Brain pericyte (primary cell): ENCODE data around the gene JAG1.

Experiments used
- DNase-seq: peaks from one replicate; pipeline ENCODE4 v3.0.0-alpha.2; 2012; ENCODE audit warnings: low read depth, low spot score

JAG1 gene

DNA sequence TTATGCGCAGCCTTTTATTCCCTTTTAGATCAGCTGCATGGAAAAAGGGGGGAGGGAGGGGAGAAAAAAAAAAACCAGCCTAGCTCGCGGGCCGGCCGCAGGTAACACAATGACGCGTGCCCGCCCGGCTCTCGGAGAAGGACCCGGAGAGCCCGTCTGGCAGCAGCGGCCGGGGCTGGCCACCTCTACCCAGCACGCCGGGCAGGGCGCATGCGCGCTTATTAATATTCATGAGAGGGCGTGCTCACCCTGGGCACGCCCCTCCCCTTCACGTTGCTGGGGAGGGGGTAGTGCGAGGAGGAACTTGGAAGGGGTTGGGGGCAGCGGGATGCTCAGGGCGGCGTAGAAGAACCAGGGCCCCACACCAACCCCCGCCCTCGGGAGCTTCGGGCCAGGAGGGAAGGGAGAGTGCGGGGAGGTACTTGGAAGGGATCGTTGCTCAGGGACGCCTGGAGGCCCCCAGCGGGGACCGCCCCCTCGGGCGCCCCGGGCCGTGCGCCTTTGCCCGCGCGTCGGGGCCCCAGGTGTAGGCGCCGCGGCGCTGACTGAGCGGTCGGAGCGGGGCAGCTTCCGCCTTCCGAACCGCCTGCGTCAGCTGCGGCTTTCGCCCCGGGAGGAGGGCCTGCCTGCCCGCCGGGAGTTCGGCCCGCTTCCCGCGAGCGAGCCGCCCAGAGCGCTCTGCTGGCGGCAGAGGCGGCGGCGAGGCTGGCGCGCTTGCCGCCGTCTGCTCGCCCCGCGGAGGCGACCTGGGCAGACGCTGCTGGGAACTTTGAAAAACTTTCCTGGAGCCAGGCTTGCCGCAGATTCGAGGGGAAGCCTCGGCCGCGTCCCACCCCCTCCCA lies at the start of gene JAG1:
Gene JAG1 (minus strand): TSS at position 158 of the 842 bp plus-strand sequence. CDS start 469 bp downstream, outside the sequence.
- DNase-seq = peak; percentile 94

DNA sequence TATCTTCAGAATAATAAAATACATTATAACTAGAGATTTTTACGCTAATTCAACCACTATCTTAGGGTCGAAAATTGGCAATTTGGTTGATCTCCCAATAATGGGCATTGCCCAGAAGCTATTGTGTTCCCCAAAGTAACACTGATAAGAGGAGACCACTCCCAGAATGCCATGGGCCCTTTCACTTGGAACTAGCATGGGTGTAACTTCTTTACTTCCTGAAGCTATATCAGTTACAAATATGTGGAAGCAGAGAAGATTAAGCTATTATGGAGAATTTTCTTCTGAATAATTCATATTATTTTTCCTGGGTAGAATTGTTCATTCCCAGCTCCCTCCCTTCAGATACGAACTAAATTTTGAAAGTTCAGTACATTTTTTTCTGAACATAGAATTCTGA lies 48.2 kb upstream of the JAG1 start:
- no peak for DNase-seq

DNA sequence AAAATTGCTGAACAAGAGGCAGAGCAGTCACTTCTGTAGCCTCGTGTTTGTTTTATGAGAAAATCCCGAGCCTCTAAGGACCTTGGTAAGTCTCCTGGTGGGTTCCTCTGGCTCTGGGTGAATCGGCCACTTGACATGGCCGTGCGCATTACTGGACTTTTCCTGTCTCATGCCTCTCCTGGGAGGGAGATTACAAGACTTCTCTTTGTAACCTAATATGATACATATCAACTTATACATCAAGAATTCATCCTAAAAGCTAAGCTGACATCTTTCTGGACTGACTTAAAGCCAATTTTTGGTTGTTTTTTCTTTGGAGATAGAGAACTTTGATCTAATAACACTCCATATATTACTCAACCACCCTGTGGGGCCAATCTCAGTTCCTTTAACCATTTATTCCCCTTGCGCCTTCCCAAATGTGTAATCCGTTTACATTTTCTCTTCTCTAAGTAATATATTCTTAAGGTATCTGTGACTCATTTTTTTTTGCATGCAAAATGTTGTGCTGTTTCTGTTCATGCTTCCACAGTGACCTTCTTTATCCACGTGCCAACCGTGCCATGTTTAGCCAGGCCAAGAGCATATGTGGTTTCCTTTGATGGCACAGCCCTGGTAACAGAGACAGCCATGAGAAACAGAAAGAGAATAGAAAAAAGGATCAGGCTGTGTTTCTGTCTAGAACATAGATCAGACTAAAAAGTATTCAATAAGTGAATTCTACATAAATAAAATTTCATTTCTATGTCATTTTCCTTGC lies 47.5 kb upstream of the JAG1 start:
- peak; percentile 41 for DNase-seq

DNA sequence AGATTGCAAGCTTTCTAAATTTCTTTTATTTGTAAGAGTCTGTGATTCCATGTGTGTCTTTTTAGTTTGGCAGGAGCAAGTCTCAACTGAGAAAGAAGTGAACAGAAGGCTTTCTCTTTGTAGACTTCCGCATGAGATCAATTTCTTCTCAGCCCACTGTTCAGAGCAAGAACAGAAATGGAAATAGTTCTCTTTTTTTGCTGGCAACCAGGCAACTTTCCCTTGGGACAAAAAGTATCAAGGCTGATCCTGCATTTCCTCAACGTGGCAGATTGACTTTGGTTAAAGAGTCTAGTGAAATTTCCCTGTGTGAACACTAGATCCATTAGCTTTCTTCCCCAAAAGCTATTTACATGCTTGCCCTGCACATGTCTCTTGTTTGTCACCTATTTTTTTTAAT lies 46.8 kb upstream of the JAG1 start:
- DNase-seq = no peak

DNA sequence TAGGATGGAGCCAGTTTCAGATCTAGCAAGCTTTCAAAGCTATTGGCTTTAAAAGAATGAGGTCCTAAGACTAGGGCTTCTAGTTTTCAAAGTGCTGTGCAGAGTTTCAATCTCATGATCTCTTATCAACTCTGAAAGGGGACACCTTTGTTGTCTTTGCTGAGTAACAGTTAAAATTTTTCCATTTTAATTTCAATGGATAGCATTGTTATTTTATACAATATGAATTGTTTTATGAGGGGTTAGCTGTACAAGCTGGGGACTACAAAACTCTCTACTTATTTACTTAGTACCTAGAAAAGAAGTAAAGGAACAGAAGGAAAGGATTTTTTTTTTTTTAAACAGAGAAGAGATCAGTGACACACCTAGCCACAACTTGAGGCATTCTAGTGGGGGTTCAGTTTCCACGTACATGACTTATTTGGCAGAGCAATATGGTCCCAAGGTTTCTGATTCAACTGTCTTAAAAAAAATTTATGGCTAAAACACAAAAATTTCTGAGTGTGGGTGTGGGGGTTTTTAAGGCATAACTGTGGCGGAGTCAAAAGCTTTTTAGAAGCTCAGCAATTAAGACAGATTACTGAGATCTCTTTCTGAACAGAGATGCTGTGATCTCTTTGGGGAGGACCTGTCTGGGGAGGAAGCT lies 46.1 kb upstream of the JAG1 start:
- no peak for DNase-seq

DNA sequence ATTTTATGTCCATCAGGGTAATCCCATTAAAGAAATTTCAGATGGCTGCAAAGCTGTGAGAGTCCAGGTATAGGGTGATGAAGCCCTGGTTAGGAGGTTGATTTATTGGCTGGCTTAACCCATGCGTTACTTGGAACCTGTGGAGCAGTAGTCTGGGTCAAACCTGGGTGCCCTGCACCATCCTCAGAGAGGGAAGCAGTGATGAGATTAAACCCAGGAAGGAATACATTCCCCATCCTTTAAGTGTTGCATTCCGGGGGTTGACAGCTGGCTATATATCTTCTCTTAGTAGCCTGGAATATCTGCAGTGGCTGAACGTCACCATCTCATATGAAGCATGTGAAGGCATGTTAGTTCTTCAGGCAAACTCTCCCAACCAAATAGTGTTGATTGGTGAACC lies 44.9 kb upstream of the JAG1 start:
- DNase-seq = no peak

DNA sequence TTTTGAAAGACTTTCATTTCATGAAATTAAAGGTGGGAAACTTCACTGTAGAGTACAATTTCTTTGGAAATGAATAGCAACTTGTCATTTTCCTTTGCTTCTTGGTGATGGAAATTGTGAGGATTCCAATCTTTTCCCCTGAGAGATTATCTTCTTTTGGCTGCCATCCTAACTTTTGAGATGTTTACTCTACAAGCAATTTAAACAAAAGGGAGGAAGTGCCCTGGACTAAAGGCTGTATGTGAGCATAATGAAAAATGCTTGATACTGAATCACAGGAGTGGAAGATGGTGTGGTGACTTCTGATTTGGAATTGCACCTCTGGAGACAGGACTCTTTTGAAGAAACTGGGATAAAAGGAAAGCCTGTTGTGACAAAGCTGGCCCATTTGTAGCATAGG lies 43.1 kb upstream of the JAG1 start:
- DNase-seq = no peak

DNA sequence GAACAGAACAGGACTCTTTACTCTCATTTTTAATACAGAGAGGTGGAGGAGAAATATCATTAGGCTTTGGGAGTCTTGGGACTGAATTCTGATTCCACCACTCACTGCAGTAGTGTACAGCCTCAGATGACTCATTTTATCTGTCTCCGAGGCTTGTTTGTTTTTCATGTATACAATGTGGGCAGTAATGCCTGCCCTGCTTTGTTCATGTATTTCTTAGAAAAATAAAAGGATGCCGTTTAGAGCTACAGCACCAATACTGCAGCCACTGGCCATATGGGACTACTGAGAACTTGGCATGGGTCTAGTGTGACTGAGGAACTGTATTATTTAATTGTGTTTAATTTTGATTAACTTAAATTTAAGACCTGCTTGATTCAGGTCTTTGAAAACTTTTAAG lies 41.2 kb upstream of the JAG1 start:
- DNase-seq = no peak

DNA sequence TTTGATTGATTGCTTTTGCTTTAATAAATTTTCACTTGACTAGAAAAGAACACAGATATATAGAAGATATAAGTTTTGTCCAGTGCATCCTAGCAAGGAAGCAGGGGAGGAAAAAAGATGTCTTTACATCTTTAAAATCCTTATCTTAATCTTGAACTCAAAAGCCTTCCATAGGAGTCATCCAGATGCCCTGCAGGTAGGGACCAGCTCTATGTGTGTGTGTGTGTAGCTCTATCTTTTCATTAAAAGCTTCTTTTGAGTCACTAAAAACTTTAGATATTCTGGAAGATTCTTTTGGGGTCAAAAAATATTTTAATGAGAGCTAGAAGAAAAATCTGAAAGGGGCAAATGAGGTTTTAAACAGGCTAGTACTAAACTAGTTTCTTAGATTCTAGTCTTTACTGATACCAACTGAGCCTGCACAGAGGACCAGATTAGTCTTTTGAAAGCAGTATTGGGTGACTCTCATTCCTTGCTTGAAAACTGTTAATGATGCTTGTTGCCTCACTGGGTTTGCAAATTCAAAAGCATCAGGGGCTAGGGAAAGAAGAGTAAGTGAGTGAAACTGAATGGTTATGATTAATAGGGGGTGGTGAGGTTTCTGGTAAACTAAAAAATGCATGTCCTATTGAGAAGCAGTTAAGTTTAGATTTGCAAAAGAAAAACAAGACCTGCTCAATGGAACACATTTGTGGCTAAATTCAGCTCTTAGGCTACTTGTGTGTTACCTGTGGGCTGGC lies 40.6 kb upstream of the JAG1 start:
- no peak for DNase-seq

DNA sequence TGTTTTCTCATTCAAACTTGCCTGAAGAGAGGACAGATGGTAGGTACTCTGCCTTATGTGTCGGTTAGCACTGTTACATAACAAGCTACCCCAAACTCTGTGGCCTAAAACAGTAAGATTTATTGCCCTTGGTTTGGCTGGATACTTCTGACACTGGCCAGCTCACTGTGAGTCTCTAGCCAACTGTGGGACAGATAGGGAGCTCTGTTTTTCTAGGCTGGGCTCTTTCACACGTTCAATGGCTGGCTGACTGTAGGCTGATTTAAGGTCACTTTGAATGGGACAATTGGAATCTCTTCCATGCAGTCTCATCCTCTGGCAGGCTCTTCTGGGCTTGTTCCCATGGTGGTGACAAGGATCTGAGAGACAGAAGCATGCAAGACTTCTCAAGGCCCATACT lies 39.4 kb upstream of the JAG1 start:
- DNase-seq = no peak

DNA sequence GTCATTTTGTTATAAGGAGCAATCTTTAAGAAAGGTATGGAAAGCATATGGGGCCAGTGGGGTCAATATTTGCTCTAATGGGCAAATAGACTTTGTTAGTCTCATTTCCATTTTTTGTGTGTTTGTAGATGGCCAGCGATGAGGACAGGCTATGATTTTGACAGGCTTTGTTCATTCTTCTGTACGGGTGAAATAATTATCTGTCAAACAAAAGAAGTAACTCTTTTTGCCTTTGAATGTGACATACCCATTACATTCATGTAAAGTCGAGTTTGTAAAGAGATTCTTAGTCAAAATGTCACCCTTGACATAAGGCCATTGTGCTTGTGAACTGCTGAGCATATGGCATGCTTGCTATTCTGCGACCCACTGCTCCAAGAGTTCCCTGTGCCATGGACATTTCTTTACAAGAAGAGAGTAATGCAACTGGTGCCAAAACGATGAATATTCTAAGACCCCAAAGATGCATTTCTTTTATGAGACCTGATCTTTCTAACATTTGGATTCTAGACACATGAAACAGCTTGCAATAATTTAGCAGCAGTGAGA lies 38.2 kb upstream of the JAG1 start:
- DNase-seq = no peak

DNA sequence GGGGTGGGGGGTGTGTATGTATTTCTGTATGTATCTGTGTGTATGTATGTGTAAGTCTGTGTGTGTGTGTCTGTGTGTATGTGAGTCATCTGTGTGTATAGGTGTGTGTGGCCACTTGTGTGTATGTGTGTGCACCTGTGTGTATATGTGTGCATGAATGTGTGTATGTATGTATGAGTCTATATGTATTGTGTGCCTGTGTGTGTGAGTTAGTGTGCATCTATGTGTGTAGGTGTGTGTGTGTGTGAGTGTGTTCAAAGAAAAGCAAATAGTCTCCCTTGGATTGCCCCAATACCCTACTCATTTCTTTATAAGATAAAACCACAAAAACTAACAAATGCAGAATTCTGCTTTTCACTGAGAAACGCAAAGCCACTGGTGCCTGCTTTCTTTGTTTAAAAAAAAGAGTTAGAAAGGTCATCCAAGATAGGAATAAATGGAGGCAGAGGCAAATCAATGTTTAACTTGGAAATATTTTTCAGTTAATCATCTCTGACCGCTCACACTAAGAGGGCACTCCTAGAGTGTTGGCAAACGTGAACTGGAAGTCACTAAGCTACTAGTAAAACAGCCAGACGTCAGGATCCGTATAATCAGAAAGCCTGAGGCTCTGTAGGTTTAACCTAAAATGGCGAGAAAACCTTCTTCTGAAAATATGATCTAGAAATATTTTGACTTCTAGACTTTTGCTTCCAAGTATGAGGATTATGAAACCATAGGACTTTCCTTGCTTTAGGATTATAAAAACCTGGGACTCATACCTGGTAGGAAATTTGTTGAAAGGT lies 37.4 kb upstream of the JAG1 start:
- DNase-seq = no peak

DNA sequence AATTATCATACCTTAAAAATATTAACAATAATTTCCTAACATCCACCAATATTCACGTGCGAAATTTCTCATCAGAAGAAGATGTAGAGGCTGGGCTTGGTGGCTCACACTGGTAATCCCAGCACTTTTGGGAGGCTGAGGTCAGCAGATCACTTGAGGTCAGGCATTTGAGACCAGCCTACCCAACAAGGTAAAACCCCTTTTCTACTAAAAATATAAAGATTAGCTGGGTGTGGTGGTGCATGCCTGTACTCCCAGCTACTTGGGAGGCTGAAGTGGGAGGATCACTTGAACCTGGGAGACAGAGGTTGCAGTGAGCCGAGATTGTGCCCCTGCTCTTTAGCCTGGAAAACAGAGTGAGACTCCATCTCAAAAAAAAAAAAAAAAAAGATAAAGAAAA lies 36.1 kb upstream of the JAG1 start:
- DNase-seq = no peak

DNA sequence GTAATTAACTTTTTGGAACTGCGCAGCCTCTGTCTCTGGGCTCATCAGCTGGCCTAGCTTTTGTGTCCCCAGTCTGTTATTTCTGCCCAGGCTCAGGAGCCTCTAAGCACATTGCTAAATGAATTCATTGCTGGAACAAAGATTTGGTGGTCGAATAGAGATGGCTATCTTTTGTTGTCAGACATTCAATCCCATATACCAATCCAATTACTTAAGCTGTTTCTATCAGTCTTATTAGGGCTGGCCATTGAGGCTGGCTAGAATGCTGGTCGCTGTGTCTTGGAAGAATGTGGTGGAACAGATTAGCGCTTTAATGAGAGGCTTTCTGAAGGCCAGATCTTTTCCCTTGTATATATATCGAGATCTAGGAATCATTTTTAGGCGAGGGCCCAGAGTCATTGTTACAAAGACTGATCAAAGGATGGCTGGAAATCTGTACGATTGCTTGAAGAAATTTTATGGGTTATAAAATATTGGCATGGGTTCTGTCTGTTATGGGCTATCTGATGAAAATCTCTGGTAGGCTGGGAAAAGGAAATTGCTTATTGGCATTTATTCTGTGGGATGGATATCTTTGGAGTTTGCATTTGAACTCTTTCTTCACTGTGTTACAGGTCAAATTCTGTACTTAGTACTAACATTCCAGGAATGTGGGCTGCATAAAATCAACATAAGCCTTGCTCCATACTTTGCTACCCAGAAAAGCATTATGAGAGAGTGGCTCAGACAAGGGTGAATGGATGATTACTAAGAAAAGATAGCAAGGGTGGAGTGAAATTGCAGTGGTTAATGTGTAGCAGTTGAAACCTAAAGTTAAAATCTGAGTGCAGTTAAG lies 34.8 kb upstream of the JAG1 start:
- no peak for DNase-seq

DNA sequence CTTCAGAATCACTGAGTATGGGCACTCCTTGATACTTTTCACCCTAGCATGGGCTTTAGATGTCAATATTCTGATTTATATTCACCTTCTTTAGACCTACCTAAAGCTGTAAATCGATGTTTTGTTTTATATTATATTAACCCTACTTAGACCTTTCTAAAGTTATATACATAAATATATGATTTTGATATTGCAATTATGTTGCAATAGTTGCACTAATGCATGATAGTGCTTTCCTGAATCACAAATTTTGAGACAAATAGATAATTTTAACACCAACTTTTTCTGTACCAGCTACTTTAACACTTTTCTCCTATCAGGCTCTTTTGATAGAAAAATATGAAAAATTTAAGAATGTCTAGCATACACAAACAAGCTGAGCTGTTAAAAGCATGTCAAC lies 34.0 kb upstream of the JAG1 start:
- no peak for DNase-seq

DNA sequence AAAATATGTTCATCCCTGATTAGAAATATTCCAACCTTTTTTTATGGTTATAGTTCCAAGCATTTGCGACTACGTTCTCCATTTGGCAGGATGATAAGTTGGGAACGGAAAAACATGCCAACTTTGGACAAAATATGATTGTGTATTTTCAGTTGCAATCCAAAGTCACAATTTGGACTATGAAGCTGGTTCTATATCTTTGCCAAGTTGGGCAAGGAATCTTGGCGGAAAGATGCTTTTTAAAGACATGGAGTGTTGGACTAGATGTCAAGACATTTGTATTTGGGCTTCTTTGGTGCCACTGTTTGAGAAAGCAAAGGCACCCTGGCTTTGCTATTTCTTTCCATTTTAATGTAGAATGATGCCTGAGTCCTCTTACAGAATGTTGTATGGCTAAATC lies 33.3 kb upstream of the JAG1 start:
- no peak for DNase-seq

DNA sequence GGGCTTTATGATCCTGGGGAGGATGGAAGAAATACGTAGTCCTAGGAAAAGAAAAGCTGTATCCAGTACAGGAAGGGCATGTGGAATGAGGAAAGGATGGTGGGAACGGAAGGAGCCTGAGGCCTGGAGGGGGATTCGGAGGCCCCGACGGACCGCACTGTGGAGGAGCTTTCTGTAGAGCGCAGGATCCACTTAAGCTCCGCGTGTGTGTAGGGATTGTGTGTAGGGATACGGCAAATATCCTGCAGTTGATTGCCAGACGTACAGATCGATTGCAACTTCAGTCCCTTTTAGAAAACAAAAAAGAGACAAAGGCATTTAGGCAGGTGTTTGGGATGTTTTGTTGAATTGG lies 32.6 kb upstream of the JAG1 start:
- DNase-seq = no peak

DNA sequence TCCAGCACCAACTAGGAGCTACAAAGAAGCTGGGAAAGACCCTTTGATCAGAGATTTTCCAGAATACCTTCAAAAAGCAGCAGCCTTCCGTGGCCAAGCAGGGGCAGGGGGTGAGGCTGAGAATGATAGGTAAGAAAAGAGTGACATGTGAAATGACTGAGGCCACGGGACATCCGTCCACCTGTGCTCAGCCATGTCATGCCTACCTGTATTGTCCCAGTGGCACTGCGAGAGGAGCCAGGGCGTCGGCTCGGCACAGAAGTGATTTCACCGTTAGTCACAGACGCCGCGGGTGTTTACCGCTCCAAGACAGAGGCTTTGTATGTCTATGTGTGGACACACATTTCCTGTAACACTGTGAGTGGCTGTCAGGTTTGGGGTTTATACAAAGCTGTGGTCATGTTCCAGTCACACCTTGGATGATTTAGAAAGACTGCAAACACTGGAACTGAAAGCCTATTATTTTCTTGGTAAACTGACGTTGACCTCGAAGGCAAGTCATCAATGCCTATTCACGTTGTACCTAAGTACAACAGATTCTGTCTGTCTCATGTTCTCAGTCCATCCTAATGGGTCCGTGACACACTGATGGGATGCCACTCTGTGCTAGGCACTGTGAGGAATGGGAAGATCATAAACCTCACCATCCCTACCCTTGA lies 32.1 kb upstream of the JAG1 start:
- no peak for DNase-seq

DNA sequence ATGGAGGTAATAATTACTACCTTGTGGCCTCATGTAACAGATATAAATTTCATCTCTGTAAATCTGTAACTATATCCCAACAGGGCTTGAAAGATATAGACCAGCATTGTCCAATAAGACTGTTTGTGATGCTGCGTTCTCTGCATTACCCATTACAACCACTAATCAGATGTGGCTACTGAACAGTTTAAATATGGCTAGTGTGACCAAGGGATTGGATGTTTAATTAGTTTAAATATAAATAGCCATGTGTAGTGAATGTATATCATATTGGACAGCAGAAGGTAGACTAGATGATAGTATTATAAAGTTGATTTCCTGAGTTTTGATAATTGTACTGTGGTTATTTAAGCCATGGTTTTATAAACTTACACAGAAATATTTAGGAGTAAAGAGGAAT lies 27.8 kb upstream of the JAG1 start:
- no peak for DNase-seq
